IMR-90 (cell line): ENCODE results near the gene RNF4. TPM values are rescaled to one million over a fixed set of nuclear protein-coding genes. Genes with fewer than 3 reads are reported as not detected.

Experiments
- ATAC-seq: fragments of 200-7000 bp; cut with Tn5 transposase; 2 replicates; pipeline ENCODE4 v1.9.1; 2020; ENCODE audit warnings: low read depth, mild to moderate bottlenecking, moderate library complexity
- BruUV-seq: library from RNA; stranded (reverse); fragments of 400-500 nt; replicated peaks from 2 replicates; lab custom pipeline; 2021; lab: Mats Ljungman, UMichigan
- CTCF ChIA-PET: fragments of 300-600 bp; formaldehyde crosslinking; extraction: SDS; loops from one replicate; lab custom pipeline; 2021; ENCODE audit warnings: antibody characterized with exemption; lab: Yijun Ruan, JAX
- POLR2A ChIA-PET: fragments of 300-600 bp; sonication (Branson Sonifier 250); formaldehyde crosslinking; loops from one replicate; lab custom pipeline; 2022; ENCODE audit warnings: antibody characterized with exemption; ENCODE audit not compliant: unreplicated experiment; lab: Charles Lee
- DNase-seq: peaks from one replicate; pipeline ENCODE4 v3.0.0; 2013
- H2AFZ ChIP-seq: replicated peaks from 2 replicates; pipeline ENCODE3; 2013; ENCODE audit warnings: low read length, mild to moderate bottlenecking; ENCODE audit not compliant: poor library complexity
- H2AK5ac ChIP-seq: 2 replicates; pipeline ENCODE4 v1.6.1; 2013; ENCODE audit warnings: low read depth, low read length, inconsistent platforms
- H2AK9ac ChIP-seq: replicated peaks from 2 replicates; pipeline ENCODE3; 2013; ENCODE audit warnings: mild to moderate bottlenecking, low read depth, low read length, moderate library complexity; ENCODE audit not compliant: poor library complexity
- H2BK120ac ChIP-seq: 2 replicates; pipeline ENCODE4 v1.6.1; 2013; ENCODE audit warnings: low read depth, low read length, inconsistent platforms
- H2BK15ac ChIP-seq: 3 replicates; pipeline ENCODE4 v1.6.1; 2013; ENCODE audit warnings: low read depth, low read length, inconsistent platforms
- H2BK20ac ChIP-seq: 2 replicates; pipeline ENCODE4 v1.6.1; 2013; ENCODE audit warnings: low read depth, mild to moderate bottlenecking, inconsistent platforms, low read length, moderate library complexity
- H2BK5ac ChIP-seq: 2 replicates; pipeline ENCODE4 v1.6.1; 2013; ENCODE audit warnings: mild to moderate bottlenecking, low read depth, low read length, inconsistent platforms; ENCODE audit not compliant: poor library complexity, severe bottlenecking
- H3K14ac ChIP-seq: replicated peaks from 2 replicates; pipeline ENCODE4 v1.6.1; 2013; ENCODE audit warnings: low read depth, low read length, inconsistent platforms
- H3K18ac ChIP-seq: 2 replicates; pipeline ENCODE4 v1.6.1; 2013; ENCODE audit warnings: low read depth, low read length, control low read depth
- H3K23ac ChIP-seq: 2 replicates; pipeline ENCODE4 v1.6.1; 2013; ENCODE audit warnings: low read depth, low read length, inconsistent platforms
- H3K27ac ChIP-seq: 2 replicates; pipeline ENCODE4 v1.5.1; 2013; ENCODE audit warnings: mild to moderate bottlenecking, control low read depth, low read length; ENCODE audit not compliant: insufficient read depth
- H3K27me3 ChIP-seq: 2 replicates; pipeline ENCODE4 v1.6.1; 2013; ENCODE audit warnings: low read length; ENCODE audit not compliant: control insufficient read depth, insufficient read depth
- H3K36me3 ChIP-seq: 2 replicates; pipeline ENCODE4 v1.6.1; 2013; ENCODE audit warnings: low read length, mixed read lengths; ENCODE audit not compliant: control insufficient read depth, insufficient read depth
- H3K4ac ChIP-seq: 2 replicates; pipeline ENCODE4 v1.6.1; 2013; ENCODE audit warnings: low read depth, low read length, inconsistent platforms
- H3K4me1 ChIP-seq: 2 replicates; pipeline ENCODE4 v1.6.1; 2013; ENCODE audit warnings: low read length, mixed read lengths; ENCODE audit not compliant: control insufficient read depth, insufficient read depth
- H3K4me2 ChIP-seq: 2 replicates; pipeline ENCODE4 v1.6.1; 2013; ENCODE audit warnings: low read depth, mild to moderate bottlenecking, control low read depth, low read length, moderate library complexity
- H3K4me3 ChIP-seq: 2 replicates; pipeline ENCODE4 v1.5.1; 2013; ENCODE audit warnings: low read depth, mild to moderate bottlenecking, control low read depth, low read length, moderate library complexity; ENCODE audit not compliant: insufficient read depth
- H3K56ac ChIP-seq: 2 replicates; pipeline ENCODE4 v1.6.1; 2013; ENCODE audit warnings: low read length, inconsistent platforms; ENCODE audit not compliant: insufficient read depth; ENCODE audit errors: extremely low read depth
- H3K79me1 ChIP-seq, 2 experiments: 2 replicates each; pipeline ENCODE4 v1.6.1; 2013; ENCODE audit warnings: low read length in 2 of 2, inconsistent platforms in 1 of 2, low read depth in 1 of 2
- H3K9ac ChIP-seq: 2 replicates; pipeline ENCODE4 v1.6.1; 2013; ENCODE audit warnings: low read depth, low read length, control low read depth
- H3K9me1 ChIP-seq: 2 replicates; pipeline ENCODE4 v1.6.1; 2013; ENCODE audit warnings: low read length, inconsistent platforms; ENCODE audit not compliant: insufficient read depth
- H3K9me3 ChIP-seq: 2 replicates; pipeline ENCODE4 v1.6.1; 2013; ENCODE audit warnings: low read length; ENCODE audit not compliant: control insufficient read depth, insufficient read depth
- H4K20me1 ChIP-seq: 2 replicates; pipeline ENCODE4 v1.6.1; 2013; ENCODE audit warnings: low read length, inconsistent platforms; ENCODE audit not compliant: insufficient read depth
- H4K5ac ChIP-seq: 2 replicates; pipeline ENCODE4 v1.6.1; 2013; ENCODE audit warnings: mild to moderate bottlenecking, low read depth, low read length, control low read depth
- H4K8ac ChIP-seq, 2 experiments: 2 replicates each; pipeline ENCODE4 v1.6.1; 2013; ENCODE audit warnings: low read depth in 2 of 2, low read length in 2 of 2, control low read depth in 1 of 2, inconsistent platforms in 1 of 2
- H4K91ac ChIP-seq: 2 replicates; pipeline ENCODE4 v1.6.1; 2013; ENCODE audit warnings: low read depth, low read length, inconsistent platforms; ENCODE audit not compliant: insufficient read depth
- BHLHE40 ChIP-seq: fragments of 150-350 bp; IDR thresholded peaks from 2 replicates; pipeline ENCODE4 v1.6.1; 2016; ENCODE audit warnings: mild to moderate bottlenecking, low read depth, low read length
- CEBPB ChIP-seq: IDR thresholded peaks from 2 replicates; pipeline ENCODE4 v1.6.1; 2012; ENCODE audit warnings: low read depth, low read length, improper control_type of control experiment
- CHD1 ChIP-seq: IDR thresholded peaks from 2 replicates; pipeline ENCODE4 v1.6.1; 2012; ENCODE audit warnings: low read depth, low read length, improper control_type of control experiment
- CTCF ChIP-seq: conservative IDR thresholded peaks from 2 replicates; pipeline ENCODE4 v1.5.1; 2012; ENCODE audit warnings: mild to moderate bottlenecking, low read depth, low read length, improper control_type of control experiment
- FOS ChIP-seq: fragments of 150-350 bp; IDR thresholded peaks from 2 replicates; pipeline ENCODE4 v1.6.1; 2016; ENCODE audit warnings: low read depth, low read length
- MAFK ChIP-seq: IDR thresholded peaks from 2 replicates; pipeline ENCODE4 v1.6.1; 2012; ENCODE audit warnings: low read depth, low read length, improper control_type of control experiment
- MAZ ChIP-seq: IDR thresholded peaks from 2 replicates; pipeline ENCODE4 v1.6.1; 2012; ENCODE audit warnings: low read depth, mild to moderate bottlenecking, low read length, improper control_type of control experiment, moderate library complexity, borderline replicate concordance
- NFE2L2 ChIP-seq: fragments of 150-350 bp; IDR thresholded peaks from 2 replicates; pipeline ENCODE4 v1.6.1; 2016; ENCODE audit warnings: low read depth, mild to moderate bottlenecking, low read length
- RAD21 ChIP-seq: IDR thresholded peaks from 2 replicates; pipeline ENCODE4 v1.6.1; 2012; ENCODE audit warnings: low read length, improper control_type of control experiment
- RFX5 ChIP-seq: IDR thresholded peaks from 2 replicates; pipeline ENCODE4 v1.8.0; 2012; ENCODE audit warnings: low read depth, mild to moderate bottlenecking, low read length, moderate library complexity
- WGBS, 2 experiments: methylation state at CpG; one replicate each; pipeline versions ENCODE4 v1.1.5 to v1.1.7; 2013; ENCODE audit warnings: missing lambda C conversion rate in 2 of 2; ENCODE audit not compliant: insufficient read length in 1 of 2; ENCODE audit errors: extremely low coverage in 2 of 2; 5-methylcytosine and 5-hydroxymethylcytosine counted together
- dilution Hi-C: fragments of 300-500 bp; cut with HindIII; formaldehyde crosslinking; loops from one replicate; pipeline ENCODE4 v1.14.3; 2018; ENCODE audit warnings: low sequenced_read_pairs; ENCODE audit not compliant: unreplicated experiment
- in situ Hi-C: fragments of 300-500 bp; cut with MboI; formaldehyde crosslinking; loops from 3 replicates; pipeline ENCODE4 v1.14.3; 2019; ENCODE audit warnings: low sequenced_read_pairs, inconsistent platforms, mixed read lengths
- intact Hi-C: fragments of 100-400 bp; cut with micrococcal nuclease; formaldehyde crosslinking; loops from 2 replicates; pipeline ENCODE4 v1.10.0; 2022
- polyA plus RNA-seq, 3 experiments: library from polyadenylated mRNA; depleted of rRNA; stranded (reverse); fragments of >200 nt; gene quantifications; 2 replicates each; pipeline ENCODE4 v1.2.3, GENCODE V29; 2012; ENCODE audit warnings: low replicate concordance in 1 of 3
- total RNA-seq: library from RNA; depleted of rRNA; stranded (reverse); fragments of >200 nt; gene quantifications from 2 replicates; pipeline ENCODE4 v1.2.3, GENCODE V29; 2012
- TF ChIP-seq, protein P1 (sequence below): fragments of 150-350 bp; IDR thresholded peaks from 2 replicates; pipeline ENCODE4 v1.6.1; 2017; ENCODE audit warnings: mild to moderate bottlenecking, antibody characterized with exemption, low read length, low read depth

RNF4 gene
- total and polyA plus RNA-seq, 2 of the 4 experiments (the other 2 are of a cell fraction), result 63.8 to 73.8 TPM

GRCh38 chr4:2446656-2447564 is 22.0 kb upstream of the RNF4 start:
- BruUV-seq, result no TSS peak
- no peak overlapping the region for H4K5ac ChIP-seq
- no peak overlapping the region for H3K14ac ChIP-seq
- dilution Hi-C loops (no loop called here), in situ Hi-C loops (no loop called here), intact Hi-C loops (no loop called here)
- no peak overlapping the region for H3K4me2 ChIP-seq
- H2BK120ac ChIP-seq, result no peak overlapping the region
- ATAC-seq (no peak), DNase-seq (no peak)
- no peaks in the 10 kb centered on the region for H3K9me3 ChIP-seq
- peaks cover 25% of the 10 kb centered on the region for H3K27me3 ChIP-seq
- TF ChIP-seq, protein P1, sequence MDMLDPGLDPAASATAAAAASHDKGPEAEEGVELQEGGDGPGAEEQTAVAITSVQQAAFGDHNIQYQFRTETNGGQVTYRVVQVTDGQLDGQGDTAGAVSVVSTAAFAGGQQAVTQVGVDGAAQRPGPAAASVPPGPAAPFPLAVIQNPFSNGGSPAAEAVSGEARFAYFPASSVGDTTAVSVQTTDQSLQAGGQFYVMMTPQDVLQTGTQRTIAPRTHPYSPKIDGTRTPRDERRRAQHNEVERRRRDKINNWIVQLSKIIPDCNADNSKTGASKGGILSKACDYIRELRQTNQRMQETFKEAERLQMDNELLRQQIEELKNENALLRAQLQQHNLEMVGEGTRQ, result no peak
- TF ChIP-seq CTCF (no peak), NFE2L2 (no peak), FOS (no peak), RFX5 (no peak), BHLHE40 (no peak), CHD1 (no peak), MAZ (no peak), MAFK (no peak), RAD21 (no peak), CEBPB (no peak)
- no peaks in the 10 kb centered on the region; the same call in 1 of the 2 replicates for H4K20me1 ChIP-seq
- no peak overlapping the region for H3K56ac ChIP-seq
- H3K79me1 ChIP-seq, result no peaks in the 10 kb centered on the region
- no peak overlapping the region for H3K27ac ChIP-seq
- H2AK9ac ChIP-seq, result no peak overlapping the region
- no peak overlapping the region for H2AFZ ChIP-seq
- H3K9ac ChIP-seq, result no peak overlapping the region
- H2BK15ac ChIP-seq, result no peak overlapping the region
- H3K4me1 ChIP-seq, result no peaks in the 10 kb centered on the region
- H4K8ac ChIP-seq, result no peak overlapping the region
- no peak overlapping the region for H4K91ac ChIP-seq
- ChIA-PET POLR2A (no interaction called here), CTCF (no interaction called here)
- no peak overlapping the region for H3K4me3 ChIP-seq
- no peak overlapping the region for H3K18ac ChIP-seq
- H2BK20ac ChIP-seq, result no peak overlapping the region
- peak overlapping the region; percentile 65 for H2BK5ac ChIP-seq
- no peak overlapping the region for H3K4ac ChIP-seq
- 48 to 100% methylated on average over 1 to 2 of the region's 3 CpGs for WGBS, 2 experiments
- no peak overlapping the region for H3K23ac ChIP-seq
- H3K36me3 ChIP-seq, result no peaks in the 10 kb centered on the region
- no peak overlapping the region for H2AK5ac ChIP-seq
- H3K9me1 ChIP-seq, result no peaks in the 10 kb centered on the region
